ENCODE measurements around the gene IL17RA.

- TF ChIP-seq CTCF (IDR thresholded peaks at IDR 0.05; ENCODE audit: borderline replicate concordance, extremely low read depth, low read length, poor library complexity, severe bottlenecking) = no peak
- no peak for TF ChIP-seq EZH2 (IDR thresholded peaks at IDR 0.05; ENCODE audit: borderline replicate concordance, low read depth, low read length, severe bottlenecking)
Measured at GRCh38 chr22:17035246-17035645, 49.6 kb upstream of the IL17RA start.

All from DND-41 (cell line).